ACC112 (cell line): ENCODE data around the gene RWDD2A.

ENCODE experiments used
- H2AFZ ChIP-seq: fragments of 200-600 bp; sonication (generic); one replicate; pipeline ENCODE4 v1.6.0; 2017; ENCODE audit warnings: antibody characterized with exemption, low read length; ENCODE audit not compliant: unreplicated experiment
- H3K27ac ChIP-seq: fragments of 200-600 bp; sonication (generic); 2 replicates; pipeline ENCODE4 v1.5.1; 2014; ENCODE audit warnings: low read depth, mild to moderate bottlenecking, antibody characterized with exemption, low read length, moderate library complexity
- H3K27me3 ChIP-seq: fragments of 200-600 bp; sonication (generic); 2 replicates; pipeline ENCODE4 v1.6.1; 2014; ENCODE audit warnings: mild to moderate bottlenecking, antibody characterized with exemption, low read length, moderate library complexity, mixed read lengths; ENCODE audit not compliant: insufficient read depth
- H3K36me3 ChIP-seq: fragments of 200-600 bp; sonication (generic); 2 replicates; pipeline ENCODE4 v1.6.1; 2016; ENCODE audit warnings: mild to moderate bottlenecking, antibody characterized with exemption, low read length, moderate library complexity, mixed read lengths; ENCODE audit not compliant: insufficient read depth
- H3K4me1 ChIP-seq: fragments of 200-600 bp; sonication (generic); one replicate; pipeline ENCODE4 v1.6.1; 2016; ENCODE audit warnings: low read length, mixed read lengths; ENCODE audit not compliant: insufficient read depth, unreplicated experiment, control insufficient read depth
- H3K4me3 ChIP-seq: fragments of 200-600 bp; sonication (generic); 2 replicates; pipeline ENCODE4 v1.5.1; 2014; ENCODE audit warnings: mild to moderate bottlenecking, low read depth, low read length
- H3K79me2 ChIP-seq: fragments of 200-600 bp; sonication (generic); one replicate; pipeline ENCODE4 v1.6.0; 2016; ENCODE audit warnings: low read length; ENCODE audit not compliant: control insufficient read depth, unreplicated experiment, insufficient read depth

Gene RWDD2A

GRCh38 chr6:83192871-83193746 is at the start of gene RWDD2A, which contains the start of gene PGM3:
Gene RWDD2A (plus strand): TSS chr6:83193357. CDS start chr6:83194452, 1,095 bp downstream.
Gene PGM3 (minus strand): TSS chr6:83193265. CDS start chr6:83191012, 2,253 bp downstream.
- H3K79me2 ChIP-seq, result peaks cover 48% of the 10 kb centered on the region
- peaks cover 6% of the 10 kb centered on the region for H3K36me3 ChIP-seq
- H3K27me3 ChIP-seq, result no peaks in the 10 kb centered on the region
- peak within 1 kb of the TSS; percentile 93 for H3K4me3 ChIP-seq
- peak within 1 kb of the TSS; percentile 91 for H2AFZ ChIP-seq
- peak within 1 kb of the TSS; percentile 59 for H3K27ac ChIP-seq
- H3K4me1 ChIP-seq, result peaks cover 27% of the 10 kb centered on the region

- Histone ChIP-seq H3K27ac (no peak overlapping the region), H3K4me1 (peaks cover 6% of the 10 kb centered on the region), H3K4me3 (no peak overlapping the region), H2AFZ (no peak overlapping the region), H3K36me3 (peaks cover 12% of the 10 kb centered on the region; the same call in 1 of the 2 replicates), H3K79me2 (no peaks in the 10 kb centered on the region), H3K27me3 (no peaks in the 10 kb centered on the region)
These were observed 42.0 kb upstream of the RWDD2A start for GRCh38 chr6:83151114-83151513.

DNA sequence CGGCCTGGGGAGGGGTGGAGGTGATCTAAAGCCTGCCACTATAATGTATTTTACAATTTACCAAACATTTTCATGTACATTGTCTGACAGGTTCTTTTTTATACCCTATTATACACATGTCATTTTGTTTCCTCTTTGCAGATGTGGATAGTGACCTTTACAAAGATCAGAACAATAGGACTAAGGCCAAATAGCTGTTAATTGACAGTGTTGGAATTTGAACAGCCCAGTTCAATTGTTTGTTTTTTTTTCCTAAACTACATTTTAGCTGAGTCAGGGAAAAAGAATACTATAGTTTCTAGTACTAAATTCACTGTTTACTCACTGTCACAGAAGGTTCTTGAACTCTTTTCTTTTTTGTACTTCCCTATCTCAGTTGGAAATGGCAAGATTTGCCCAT is 40.2 kb upstream of the RWDD2A start:
- no peaks in the 10 kb centered on the region for H3K79me2 ChIP-seq
- H2AFZ ChIP-seq, result no peak overlapping the region
- peaks cover 6% of the 10 kb centered on the region for H3K4me1 ChIP-seq
- H3K27me3 ChIP-seq, result no peaks in the 10 kb centered on the region
- no peak overlapping the region for H3K4me3 ChIP-seq
- peaks cover 14% of the 10 kb centered on the region; the same call in 1 of the 2 replicates for H3K36me3 ChIP-seq
- H3K27ac ChIP-seq, result no peak overlapping the region

DNA sequence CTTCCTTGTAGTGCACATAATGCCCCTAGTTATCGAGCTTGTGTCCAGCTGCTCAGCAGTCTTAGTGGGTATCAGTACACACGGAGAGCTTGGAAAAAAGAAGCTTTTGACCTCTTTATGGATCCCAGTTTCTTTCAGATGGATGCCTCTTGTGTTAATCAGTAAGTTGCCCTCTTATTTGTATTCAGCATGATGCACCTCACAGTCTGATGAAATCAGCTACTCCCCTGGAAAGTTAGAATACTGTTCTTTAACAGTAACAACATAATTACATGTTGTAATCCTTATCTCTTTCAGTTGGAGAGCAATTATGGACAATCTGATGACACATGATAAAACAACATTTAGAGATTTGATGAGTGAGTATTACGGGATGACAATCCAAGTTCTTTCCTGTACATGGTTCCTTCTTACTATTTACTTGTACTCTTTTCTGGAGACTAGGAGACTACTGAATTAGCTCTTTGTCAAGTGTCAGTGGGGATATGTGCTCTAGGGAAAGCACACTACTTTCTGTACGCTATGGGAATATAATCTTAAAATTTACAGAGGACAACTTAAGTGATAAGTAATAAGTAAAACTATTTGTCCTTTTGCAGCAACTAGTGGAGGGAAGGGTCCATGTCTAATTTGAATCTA is 39.2 kb upstream of the RWDD2A start:
- no peaks in the 10 kb centered on the region for H3K27me3 ChIP-seq
- H3K4me3 ChIP-seq, result no peak overlapping the region
- no peak overlapping the region for H2AFZ ChIP-seq
- no peak overlapping the region for H3K27ac ChIP-seq
- H3K36me3 ChIP-seq, result peaks cover 14% of the 10 kb centered on the region; the same call in 1 of the 2 replicates
- H3K79me2 ChIP-seq, result no peaks in the 10 kb centered on the region
- peaks cover 6% of the 10 kb centered on the region for H3K4me1 ChIP-seq

- no peaks in the 10 kb centered on the region for H3K27me3 ChIP-seq
- H3K36me3 ChIP-seq, result peaks cover 19% of the 10 kb centered on the region; the same call in 1 of the 2 replicates
- no peak overlapping the region for H2AFZ ChIP-seq
- no peak overlapping the region for H3K27ac ChIP-seq
- H3K4me3 ChIP-seq, result no peak overlapping the region
- no peaks in the 10 kb centered on the region for H3K79me2 ChIP-seq
- H3K4me1 ChIP-seq, result peaks cover 6% of the 10 kb centered on the region
These were observed 37.4 kb upstream of the RWDD2A start for GRCh38 chr6:83155794-83156193.

DNA sequence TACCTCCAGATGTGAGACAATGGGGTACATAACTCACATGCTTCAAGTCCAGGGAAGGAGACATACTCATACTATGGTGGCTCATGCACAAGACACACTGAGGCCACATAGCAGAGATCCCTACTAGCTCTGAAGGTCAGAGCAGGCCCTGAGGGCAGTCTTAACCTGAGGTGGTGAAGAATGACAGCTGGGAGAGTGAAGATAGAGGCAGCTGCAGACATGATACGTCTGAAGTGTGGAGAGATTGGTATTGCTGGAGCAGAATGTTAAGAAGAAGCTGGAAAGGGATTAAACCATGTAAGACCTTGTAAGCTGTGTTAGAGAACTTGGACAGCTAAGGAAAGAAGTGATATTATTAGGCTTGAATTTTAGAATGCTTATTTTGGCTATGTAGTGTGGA is 33.0 kb upstream of the RWDD2A start:
- H3K27me3 ChIP-seq, result no peaks in the 10 kb centered on the region
- no peak overlapping the region for H3K4me3 ChIP-seq
- H3K79me2 ChIP-seq, result no peaks in the 10 kb centered on the region
- H2AFZ ChIP-seq, result no peak overlapping the region
- no peaks in the 10 kb centered on the region for H3K4me1 ChIP-seq
- H3K36me3 ChIP-seq, result peaks cover 12% of the 10 kb centered on the region; the same call in 1 of the 2 replicates
- H3K27ac ChIP-seq, result no peak overlapping the region

- peaks cover 49% of the 10 kb centered on the region for H3K36me3 ChIP-seq
- no peaks in the 10 kb centered on the region for H3K79me2 ChIP-seq
- no peak overlapping the region for H3K27ac ChIP-seq
- H3K4me1 ChIP-seq, result no peaks in the 10 kb centered on the region
- H3K27me3 ChIP-seq, result no peaks in the 10 kb centered on the region
- H2AFZ ChIP-seq, result no peak overlapping the region
- H3K4me3 ChIP-seq, result no peak overlapping the region
These were observed 25.4 kb upstream of the RWDD2A start for GRCh38 chr6:83167726-83168278.

GRCh38 chr6:83168556-83168955 is 24.6 kb upstream of the RWDD2A start:
- Histone ChIP-seq H3K27me3 (no peaks in the 10 kb centered on the region), H2AFZ (no peak overlapping the region), H3K79me2 (no peaks in the 10 kb centered on the region), H3K27ac (no peak overlapping the region), H3K4me1 (no peaks in the 10 kb centered on the region), H3K36me3 (peaks cover 52% of the 10 kb centered on the region), H3K4me3 (no peak overlapping the region)

GRCh38 chr6:83169106-83169505 is 24.1 kb upstream of the RWDD2A start:
- Histone ChIP-seq H2AFZ (no peak overlapping the region), H3K27ac (no peak overlapping the region), H3K4me1 (no peaks in the 10 kb centered on the region), H3K27me3 (no peaks in the 10 kb centered on the region), H3K36me3 (peaks cover 52% of the 10 kb centered on the region), H3K79me2 (no peaks in the 10 kb centered on the region), H3K4me3 (no peak overlapping the region)

DNA sequence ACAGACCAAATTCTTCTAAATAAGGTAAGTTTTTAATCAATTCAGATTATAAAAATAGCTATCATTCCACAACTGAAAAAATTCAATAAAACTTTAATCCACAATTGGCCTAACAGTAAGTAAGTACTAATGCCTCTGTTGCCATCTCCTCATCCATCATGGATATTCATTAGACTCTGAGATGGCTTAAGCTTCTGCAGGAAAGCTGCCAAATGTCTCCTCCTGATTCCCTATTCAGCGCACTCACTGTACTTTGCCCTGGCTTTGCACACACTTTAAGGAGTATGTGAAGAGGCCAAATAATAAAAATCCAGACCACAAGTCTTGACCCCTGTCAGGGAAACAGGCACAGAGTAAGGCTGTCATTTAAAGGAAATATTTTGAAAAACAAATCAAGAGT is 23.6 kb upstream of the RWDD2A start:
- Histone ChIP-seq H3K36me3 (peaks cover 56% of the 10 kb centered on the region), H2AFZ (no peak overlapping the region), H3K79me2 (no peaks in the 10 kb centered on the region), H3K27me3 (no peaks in the 10 kb centered on the region), H3K4me3 (no peak overlapping the region), H3K4me1 (no peaks in the 10 kb centered on the region), H3K27ac (no peak overlapping the region)
